ENCODE results near the gene GJA3. TPM values are rescaled to one million over a fixed set of nuclear protein-coding genes. Genes with fewer than 3 reads are reported as not detected.

The GJA3 gene
- total and polyA plus RNA-seq, 2 of the 4 experiments (the other 2 are of a cell fraction), result 1.5 to 2.7 TPM

GRCh38 chr13:20102525-20103180, 58.2 kb downstream of the GJA3 start:
- Histone ChIP-seq H3K23ac (ENCODE audit: low read depth, low read length) (no peak overlapping the region; the same call in 1 of the 2 replicates), H3K79me1 (ENCODE audit: low read depth in 1 of 2, low read length in 2 of 2) (no peaks in the 10 kb centered on the region), H3K27ac (ENCODE audit: insufficient read depth, low read length) (no peak overlapping the region), H2BK20ac (ENCODE audit: low read depth, low read length) (no peak overlapping the region), H2AFZ (replicated peaks; ENCODE audit: low read length, poor library complexity) (no peak overlapping the region), H3K27me3 (ENCODE audit: control insufficient read depth, insufficient read depth, low read length) (peaks cover 43% of the 10 kb centered on the region), H3K9me1 (ENCODE audit: insufficient read depth, low read length) (no peaks in the 10 kb centered on the region), H3K4me2 (ENCODE audit: low read depth, low read length) (no peak overlapping the region; the same call in 1 of the 2 replicates), H3K4ac (ENCODE audit: low read depth, low read length) (no peak overlapping the region), H2BK120ac (ENCODE audit: low read depth, low read length) (no peak overlapping the region), H3K9me3 (ENCODE audit: control insufficient read depth, insufficient read depth, low read length) (no peaks in the 10 kb centered on the region), H3K4me3 (ENCODE audit: insufficient read depth, low read depth, low read length) (no peak overlapping the region), H3K56ac (ENCODE audit: extremely low read depth, insufficient read depth, low read length) (no peak overlapping the region), H3K18ac (ENCODE audit: low read depth, low read length) (no peak overlapping the region), H2BK5ac (ENCODE audit: low read depth, low read length, poor library complexity, severe bottlenecking) (no peak overlapping the region), H4K8ac (ENCODE audit: low read depth in 2 of 2, low read length in 2 of 2) (no peak overlapping the region), H4K5ac (ENCODE audit: low read depth, low read length) (no peak overlapping the region), H4K91ac (ENCODE audit: insufficient read depth, low read depth, low read length) (no peak overlapping the region), H2AK5ac (ENCODE audit: low read depth, low read length) (no peak overlapping the region), H3K14ac (replicated peaks; ENCODE audit: low read depth, low read length) (no peak overlapping the region), H3K36me3 (ENCODE audit: control insufficient read depth, insufficient read depth, low read length) (no peaks in the 10 kb centered on the region), H3K4me1 (ENCODE audit: control insufficient read depth, insufficient read depth, low read length) (peaks cover 2% of the 10 kb centered on the region; the same call in 1 of the 2 replicates), H3K9ac (ENCODE audit: low read depth, low read length) (no peak overlapping the region), H4K20me1 (ENCODE audit: insufficient read depth, low read length) (no peaks in the 10 kb centered on the region), H2BK15ac (ENCODE audit: low read depth, low read length) (no peak overlapping the region), H2AK9ac (replicated peaks; ENCODE audit: low read depth, low read length, poor library complexity) (no peak overlapping the region)
- dilution Hi-C loops (cut with HindIII; ENCODE audit: low sequenced_read_pairs, unreplicated experiment) (no loop called here), intact Hi-C loops (cut with micrococcal nuclease) (no loop called here), in situ Hi-C loops (cut with MboI; ENCODE audit: low sequenced_read_pairs) (no loop called here)
- CTCF ChIA-PET, result interaction anchor here (0.5 kb wide), 1 partner anchor 379 kb away, joined by 4 read pairs; no protein-coding TSS in a partner anchor
- POLR2A ChIA-PET (ENCODE audit: unreplicated experiment), result no interaction called here
- DNase-seq (no peak), ATAC-seq (ENCODE audit: low read depth) (peak; percentile 24; the same call in 1 of the 2 replicates)
- BruUV-seq (replicated peaks), result no TSS peak
- WGBS, 2 experiments (ENCODE audit: extremely low coverage in 2 of 2, insufficient read length in 1 of 2), result 66% methylated on average over 5 of the region's 9 CpGs; no CpG with 5 or more reads in 1 of the 2 experiments
- no peak for TF ChIP-seq NFE2L2 (IDR thresholded peaks at IDR 0.05; ENCODE audit: low read depth, low read length)
- TF ChIP-seq POLR2A (IDR thresholded peaks at IDR 0.05; ENCODE audit: low read depth, low read length), result no peak
- TF ChIP-seq FOS (IDR thresholded peaks at IDR 0.05; ENCODE audit: low read depth, low read length), result no peak
- no peak for TF ChIP-seq MAFK (IDR thresholded peaks at IDR 0.05; ENCODE audit: low read depth, low read length)
- TF ChIP-seq MAZ (IDR thresholded peaks at IDR 0.05; ENCODE audit: borderline replicate concordance, low read depth, low read length), result no peak
- no peak for TF ChIP-seq CTCF (conservative IDR thresholded peaks at IDR 0.05; ENCODE audit: low read depth, low read length)
- no peak for TF ChIP-seq USF2 (IDR thresholded peaks at IDR 0.05; ENCODE audit: low read depth, low read length)
- no peak for TF ChIP-seq CEBPB (IDR thresholded peaks at IDR 0.05; ENCODE audit: low read depth, low read length)
- TF ChIP-seq RCOR1 (IDR thresholded peaks at IDR 0.05; ENCODE audit: insufficient replicate concordance, low read length), result no peak
- TF ChIP-seq ELK1 (IDR thresholded peaks at IDR 0.05; ENCODE audit: borderline replicate concordance, low read depth, low read length), result no peak
- TF ChIP-seq RAD21 (IDR thresholded peaks at IDR 0.05; ENCODE audit: low read length), result no peak
